Neuron (in vitro differentiated cells): ENCODE data around the gene IGFBP1.
A peak's percentile ranks its signal among the peaks of the same experiment; 100 is the strongest.
"Not testable (repeated sequence)": the region's sequence is repeated elsewhere in the genome, so short reads cannot be mapped to it uniquely, and the experiment has no call there.

ENCODE experiments used
- H2AFZ ChIP-seq: one replicate; pipeline ENCODE4 v1.6.1; 2013; ENCODE audit warnings: low read depth, mild to moderate bottlenecking, inconsistent platforms, low read length, moderate library complexity
- H3K27me3 ChIP-seq: one replicate; pipeline ENCODE4 v1.6.1; 2013; ENCODE audit warnings: low read length; ENCODE audit not compliant: insufficient read depth
- H3K36me3 ChIP-seq: one replicate; pipeline ENCODE4 v1.6.1; 2013; ENCODE audit warnings: low read length; ENCODE audit not compliant: insufficient read depth
- H3K4me1 ChIP-seq: one replicate; pipeline ENCODE4 v1.6.1; 2013; ENCODE audit warnings: low read length; ENCODE audit not compliant: insufficient read depth
- H3K4me3 ChIP-seq: 2 replicates; pipeline ENCODE4 v1.5.1; 2013; ENCODE audit warnings: mild to moderate bottlenecking, low read length, moderate library complexity
- H3K9me3 ChIP-seq: one replicate; pipeline ENCODE4 v1.6.1; 2013; ENCODE audit warnings: low read length

Gene IGFBP1

GRCh38 chr7:45888185-45888992 is at the start of gene IGFBP1:
Gene IGFBP1, plus strand, starts transcription at chr7:45888488. Its CDS starts 165 bp downstream, at chr7:45888653.
- H3K27me3 ChIP-seq = peaks cover 58% of the 10 kb centered on the region
- no peaks in the 10 kb centered on the region for H3K36me3 ChIP-seq
- peaks cover 5% of the 10 kb centered on the region for H3K4me1 ChIP-seq
- H3K9me3 ChIP-seq = no peaks in the 10 kb centered on the region
- H2AFZ ChIP-seq = no peak within 1 kb of the TSS
- H3K4me3 ChIP-seq = peak within 1 kb of the TSS; percentile 8

- not testable (repeated sequence) for H2AFZ ChIP-seq, H3K36me3 ChIP-seq, H3K4me3 ChIP-seq, H3K9me3 ChIP-seq, H3K27me3 ChIP-seq, H3K4me1 ChIP-seq
These were observed 49.4 kb upstream of the IGFBP1 start for GRCh38 chr7:45838852-45839251.

GRCh38 chr7:45841926-45842717 is 46.2 kb upstream of the IGFBP1 start:
- not testable (repeated sequence) for H2AFZ ChIP-seq, H3K9me3 ChIP-seq, H3K4me3 ChIP-seq, H3K27me3 ChIP-seq, H3K4me1 ChIP-seq, H3K36me3 ChIP-seq

GRCh38 chr7:45846536-45846935 is 41.8 kb upstream of the IGFBP1 start:
- H3K9me3 ChIP-seq, H3K4me3 ChIP-seq: not testable (repeated sequence)

GRCh38 chr7:45848734-45849133 is 39.6 kb upstream of the IGFBP1 start:
- H2AFZ ChIP-seq, H3K9me3 ChIP-seq, H3K36me3 ChIP-seq, H3K4me3 ChIP-seq, H3K27me3 ChIP-seq, H3K4me1 ChIP-seq: not testable (repeated sequence)

More at GRCh38 chr7:45846536-45846935, 41.8 kb upstream of the IGFBP1 start:
- H3K4me1 ChIP-seq, H3K36me3 ChIP-seq, H2AFZ ChIP-seq, H3K27me3 ChIP-seq: not testable (repeated sequence)

- H3K9me3 ChIP-seq, H2AFZ ChIP-seq, H3K27me3 ChIP-seq, H3K4me3 ChIP-seq, H3K4me1 ChIP-seq, H3K36me3 ChIP-seq: not testable (repeated sequence)
These were observed 35.3 kb upstream of the IGFBP1 start for GRCh38 chr7:45852984-45853383.

- not testable (repeated sequence) for H3K27me3 ChIP-seq, H3K4me1 ChIP-seq, H3K4me3 ChIP-seq, H3K9me3 ChIP-seq, H3K36me3 ChIP-seq, H2AFZ ChIP-seq
These were observed 34.8 kb upstream of the IGFBP1 start for GRCh38 chr7:45853491-45853890.

GRCh38 chr7:45855680-45856079 is 32.6 kb upstream of the IGFBP1 start:
- H3K27me3 ChIP-seq, H3K4me1 ChIP-seq, H2AFZ ChIP-seq, H3K4me3 ChIP-seq, H3K9me3 ChIP-seq, H3K36me3 ChIP-seq: not testable (repeated sequence)

- not testable (repeated sequence) for H2AFZ ChIP-seq, H3K4me1 ChIP-seq, H3K4me3 ChIP-seq, H3K36me3 ChIP-seq, H3K9me3 ChIP-seq, H3K27me3 ChIP-seq
These were observed 31.4 kb upstream of the IGFBP1 start for GRCh38 chr7:45856888-45857287.

GRCh38 chr7:45863715-45864114 is 24.6 kb upstream of the IGFBP1 start:
- Histone ChIP-seq H3K9me3 (no peaks in the 10 kb centered on the region), H3K27me3 (no peaks in the 10 kb centered on the region), H3K36me3 (no peaks in the 10 kb centered on the region), H2AFZ (no peak overlapping the region), H3K4me3 (no peak overlapping the region), H3K4me1 (no peaks in the 10 kb centered on the region)

- Histone ChIP-seq H3K4me1 (no peaks in the 10 kb centered on the region), H3K27me3 (no peaks in the 10 kb centered on the region), H3K9me3 (no peaks in the 10 kb centered on the region), H2AFZ (no peak overlapping the region), H3K4me3 (no peak overlapping the region), H3K36me3 (no peaks in the 10 kb centered on the region)
These were observed 22.5 kb upstream of the IGFBP1 start for GRCh38 chr7:45865594-45866410.

- no peaks in the 10 kb centered on the region for H3K9me3 ChIP-seq
- no peaks in the 10 kb centered on the region for H3K27me3 ChIP-seq
- no peaks in the 10 kb centered on the region for H3K4me1 ChIP-seq
- no peak overlapping the region for H2AFZ ChIP-seq
- H3K36me3 ChIP-seq = no peaks in the 10 kb centered on the region
- no peak overlapping the region for H3K4me3 ChIP-seq
These were observed 20.8 kb upstream of the IGFBP1 start for GRCh38 chr7:45867471-45867870.

GRCh38 chr7:45869426-45869825 is 18.9 kb upstream of the IGFBP1 start:
- Histone ChIP-seq H3K4me3 (no peak overlapping the region), H2AFZ (no peak overlapping the region), H3K36me3 (no peaks in the 10 kb centered on the region), H3K4me1 (no peaks in the 10 kb centered on the region), H3K27me3 (no peaks in the 10 kb centered on the region), H3K9me3 (no peaks in the 10 kb centered on the region)
